OCI-LY7 (cell line): ENCODE measurements around the gene NAV2.

Experiments used
- CTCF ChIP-seq: fragments of 200-600 bp; sonication (generic); conservative IDR thresholded peaks from 2 replicates; pipeline ENCODE4 v1.5.1; 2014; ENCODE audit warnings: mild to moderate bottlenecking, antibody characterized with exemption, low read length, moderate library complexity, mixed read lengths
- EZH2phosphoT487 ChIP-seq: fragments of 200-600 bp; sonication (generic); IDR thresholded peaks from 2 replicates; pipeline ENCODE4 v1.6.1; 2018; ENCODE audit warnings: low read depth, borderline replicate concordance, mild to moderate bottlenecking, mixed run types, antibody characterized with exemption, low read length, moderate library complexity, mixed read lengths

GRCh38 chr11:19915808-19916207 lies 203.2 kb downstream of the NAV2 start:
- no peak for TF ChIP-seq CTCF
- TF ChIP-seq EZH2phosphoT487, result no peak
